Uterus (tissue), 2 donors: ENCODE results near the gene CARD11.

Experiments
- CTCF ChIP-seq, 4 experiments: fragments of 200-600 bp in 2 of 4; fragments of 450-650 bp in 2 of 4; sonication (generic) in 2 of 4; IDR thresholded peaks; one replicate each; pipeline ENCODE4 v1.5.1; 2016 to 2019; ENCODE audit warnings: antibody characterized with exemption in 4 of 4, mild to moderate bottlenecking in 2 of 4, moderate library complexity in 1 of 4
- POLR2A ChIP-seq, 2 donors: fragments of 450-650 bp; IDR thresholded peaks; one replicate each; pipeline ENCODE4 v1.6.1; 2016; ENCODE audit warnings: antibody characterized with exemption in 2 of 2, mild to moderate bottlenecking in 1 of 2, moderate library complexity in 1 of 2

GRCh38 chr7:2993396-2993795 is 50.3 kb downstream of the CARD11 start:
- TF ChIP-seq CTCF (IDR thresholded peaks at IDR 0.05): no peak
- no peak for TF ChIP-seq POLR2A (IDR thresholded peaks at IDR 0.05)
